Panc1 (cell line): ENCODE measurements around the gene CFAP157.

Experiments used
- CTCF ChIP-seq: fragments of 450-650 bp; IDR thresholded peaks from 2 replicates; pipeline ENCODE4 v1.5.1; 2017; ENCODE audit warnings: mild to moderate bottlenecking
- POLR2AphosphoS5 ChIP-seq: IDR thresholded peaks from 2 replicates; pipeline ENCODE4 v1.6.1; 2012; ENCODE audit warnings: mild to moderate bottlenecking, low read depth, low read length, moderate library complexity
- REST ChIP-seq, 2 experiments: IDR thresholded peaks; 2 replicates each; pipeline ENCODE4 v1.6.1; 2011 to 2012; ENCODE audit warnings: low read depth in 2 of 2, control low read depth in 1 of 2, low read length in 1 of 2, mild to moderate bottlenecking in 1 of 2, moderate library complexity in 1 of 2; ENCODE audit not compliant: insufficient read depth in 1 of 2
- SIN3A ChIP-seq: IDR thresholded peaks from 2 replicates; pipeline ENCODE4 v1.6.1; 2012; ENCODE audit warnings: low read depth, mild to moderate bottlenecking, low read length, moderate library complexity, borderline replicate concordance; ENCODE audit not compliant: insufficient read depth
- TCF7L2 ChIP-seq: IDR thresholded peaks from 2 replicates; pipeline ENCODE4 v1.6.1; 2011; ENCODE audit warnings: mild to moderate bottlenecking, low read depth, low read length, inconsistent platforms

- no peak for TF ChIP-seq CTCF
- no peak for TF ChIP-seq SIN3A
- no peak for TF ChIP-seq TCF7L2
- TF ChIP-seq POLR2AphosphoS5, result no peak
- no peak for TF ChIP-seq REST (IDR thresholded peaks at IDR 0.05; ENCODE audit: insufficient read depth in 1 of 2, low read depth in 2 of 2, low read length in 1 of 2)
These were observed 14.6 kb downstream of the CFAP157 start for GRCh38 chr9:127721391-127721821.
